H1 (cell line): ENCODE data around the gene ST3GAL3. TPM values are rescaled to one million over a fixed set of nuclear protein-coding genes. Genes with fewer than 3 reads are reported as not detected.

Source experiments
- CHD7 ChIP-seq: fragments of 300-600 bp; sonication (generic); IDR thresholded peaks from 2 replicates; pipeline ENCODE4 v1.7.1; 2012; ENCODE audit warnings: low read length, moderate library complexity, mild to moderate bottlenecking, inconsistent platforms; ENCODE audit not compliant: insufficient replicate concordance
- KDM1A ChIP-seq: fragments of 200-600, 300-600 bp; sonication (generic); IDR thresholded peaks from 2 replicates; pipeline ENCODE4 v1.7.1; 2016; ENCODE audit warnings: mild to moderate bottlenecking, low read length, borderline replicate concordance
- SAP30 ChIP-seq: fragments of 300-600 bp; sonication (generic); IDR thresholded peaks from 2 replicates; pipeline ENCODE4 v1.7.1; 2012; ENCODE audit warnings: low read length, moderate library complexity, mild to moderate bottlenecking, inconsistent platforms; ENCODE audit not compliant: insufficient read depth, insufficient replicate concordance
- polyA plus RNA-seq, 7 experiments: library from polyadenylated mRNA; depleted of rRNA in 3 of 7; stranded (reverse) in 5 of 7; unstranded in 2 of 7; fragments of >200 nt in 5 of 7; fragments of 200-250 nt in 2 of 7; gene quantifications; 1 replicate in 5 of 7; 2 replicates in 1 of 7; 4 replicates in 1 of 7; pipeline versions ENCODE4 v1.2.1 to v1.2.3, GENCODE V29; 2011 to 2013; ENCODE audit warnings: missing spikeins in 2 of 7, mixed read lengths in 2 of 7
- total RNA-seq: library from RNA; stranded (reverse); fragmentation: NEBNext Ultra II Directional; extraction: Animal tissue kit (Norgen Biotek cat#: 25700); gene quantifications from 2 replicates; pipeline ENCODE4 v1.2.1, GENCODE V29; 2021

ST3GAL3 gene
- total and polyA plus RNA-seq, 2 of the 8 experiments (the other 6 are each of a cell fraction or from before 2014, with no cell fraction given), result 6.8 to 7.0 TPM

GRCh38 chr1:43858324-43858723 is 151.0 kb downstream of the ST3GAL3 start (continued):
- TF ChIP-seq CHD7 (no peak), KDM1A (no peak), SAP30 (no peak)
- TF ChIP-seq, all 59 proteins: peak for 2
